ENCODE data around the gene GRM5.

GRCh38 chr11:88790182-88790581, 275.6 kb downstream of the GRM5 start:
- TF ChIP-seq CTCF (IDR thresholded peaks at IDR 0.05; ENCODE audit: low read length) (no peak), EZH2 (IDR thresholded peaks at IDR 0.05; ENCODE audit: borderline replicate concordance, low read length) (no peak)
